ENCODE data around the gene C3orf49. TPM values are rescaled to one million over a fixed set of nuclear protein-coding genes. Genes with fewer than 3 reads are reported as not detected.

The C3orf49 gene
- total RNA-seq, 1 experiment from 2014 or later = not detected

DNA sequence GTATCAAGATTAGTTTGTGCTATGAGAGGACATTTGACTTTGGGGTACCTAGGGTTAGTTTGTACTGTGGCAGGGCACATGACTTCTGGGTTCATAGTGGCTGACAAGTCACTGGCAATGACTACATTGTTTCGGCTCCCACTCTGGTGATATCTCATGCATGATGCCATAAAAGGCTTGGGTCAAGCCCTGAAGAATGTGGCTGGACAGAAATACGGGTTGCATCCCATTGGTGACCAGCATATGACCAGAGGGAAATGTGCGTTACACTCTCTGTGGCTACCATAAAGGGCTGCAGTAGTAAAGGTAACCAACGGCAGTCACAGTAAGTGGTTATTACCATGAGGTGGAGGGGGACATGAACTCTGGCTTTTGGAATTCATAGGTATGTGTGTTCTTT lies 26.1 kb downstream of the C3orf49 start:
- in situ Hi-C loops (cut with HindIII; ENCODE audit: low pct_unique_long_range_greater_than_20kb, low sequenced_read_pairs) = no loop called here
- DNase-seq (ENCODE audit: low read depth) = no peak

DNA sequence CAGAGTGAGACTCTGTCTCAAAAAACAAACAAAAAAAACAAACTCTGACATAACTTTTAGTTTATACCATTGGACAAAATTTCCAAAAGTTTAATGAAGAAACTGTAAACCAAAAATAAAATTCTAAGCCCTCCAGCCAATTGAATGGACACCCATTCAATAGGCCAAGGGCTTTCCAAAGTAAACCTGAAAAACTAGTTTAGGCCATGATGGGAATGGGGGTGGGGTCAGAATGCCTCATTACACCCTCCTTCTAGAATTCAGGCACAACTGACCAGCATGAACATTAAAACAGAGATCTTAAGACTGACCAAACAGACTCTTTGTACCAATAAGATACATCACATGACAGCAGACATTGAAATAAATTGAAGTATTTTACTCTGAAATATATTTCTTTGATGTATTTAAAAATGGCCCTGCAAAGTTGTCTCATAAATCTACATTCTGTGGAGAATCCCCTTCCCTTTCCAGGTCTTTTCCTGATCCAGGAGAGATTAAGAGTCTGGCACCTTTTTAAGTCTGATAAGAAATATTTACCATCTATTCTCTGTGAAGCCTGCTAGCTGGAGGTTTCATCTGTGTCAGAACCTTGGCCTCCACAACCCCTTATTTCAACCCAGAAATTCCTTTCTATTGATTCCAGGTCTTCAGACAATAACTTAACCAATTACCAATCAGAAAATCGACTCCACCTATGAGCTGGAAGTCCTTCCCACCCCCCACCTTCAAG lies 28.8 kb downstream of the C3orf49 start:
- no peak for DNase-seq (ENCODE audit: low read depth)
- in situ Hi-C loops (cut with HindIII; ENCODE audit: low pct_unique_long_range_greater_than_20kb, low sequenced_read_pairs) = no loop called here

DNA sequence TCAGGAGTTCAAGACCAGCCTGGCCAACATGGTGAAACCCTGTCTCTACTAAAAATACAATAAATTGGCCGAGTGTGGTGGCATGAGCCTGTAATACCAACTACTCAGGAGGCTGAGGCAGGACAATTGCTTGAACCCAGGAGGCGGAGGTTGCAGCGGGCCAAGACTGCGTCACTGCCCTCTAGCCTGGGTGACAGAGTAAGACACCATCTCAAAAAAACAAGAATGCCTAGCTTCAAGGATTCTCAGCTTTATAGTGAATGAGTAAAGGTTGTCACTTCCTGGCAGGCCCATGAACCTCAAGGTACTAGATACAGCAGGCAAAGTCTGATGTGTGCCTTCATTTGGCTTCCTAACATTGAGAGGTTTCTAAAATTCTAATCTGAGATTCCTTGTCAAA lies 30.1 kb downstream of the C3orf49 start:
- no peak for DNase-seq (ENCODE audit: low read depth)
- in situ Hi-C loops (cut with HindIII; ENCODE audit: low pct_unique_long_range_greater_than_20kb, low sequenced_read_pairs) = no loop called here

GRCh38 chr3:63851287-63851686 lies 32.2 kb downstream of the C3orf49 start:
- no peak for DNase-seq (ENCODE audit: low read depth)
- in situ Hi-C loops (cut with HindIII; ENCODE audit: low pct_unique_long_range_greater_than_20kb, low sequenced_read_pairs) = no loop called here

DNA sequence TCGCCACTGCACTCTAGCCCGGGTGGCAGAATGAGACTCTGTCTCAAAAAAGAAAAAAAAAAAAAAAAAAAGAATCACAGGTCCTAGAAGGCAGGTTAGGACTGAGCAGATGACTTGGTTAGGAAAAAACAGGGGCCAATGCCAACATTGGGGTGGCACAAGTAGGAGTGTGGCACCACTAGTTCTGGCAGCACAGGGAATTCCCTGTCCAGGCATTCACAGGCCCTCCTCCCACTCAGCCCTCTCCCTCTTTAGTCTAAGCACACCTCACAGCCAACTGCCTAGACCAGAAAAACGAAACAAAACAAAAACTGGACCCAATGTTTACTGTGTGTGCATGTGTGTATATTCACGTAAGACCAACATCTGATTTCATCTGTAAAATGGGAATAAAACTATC lies 34.0 kb downstream of the C3orf49 start:
- no peak for DNase-seq (ENCODE audit: low read depth)
- in situ Hi-C loops (cut with HindIII; ENCODE audit: low pct_unique_long_range_greater_than_20kb, low sequenced_read_pairs) = no loop called here

DNA sequence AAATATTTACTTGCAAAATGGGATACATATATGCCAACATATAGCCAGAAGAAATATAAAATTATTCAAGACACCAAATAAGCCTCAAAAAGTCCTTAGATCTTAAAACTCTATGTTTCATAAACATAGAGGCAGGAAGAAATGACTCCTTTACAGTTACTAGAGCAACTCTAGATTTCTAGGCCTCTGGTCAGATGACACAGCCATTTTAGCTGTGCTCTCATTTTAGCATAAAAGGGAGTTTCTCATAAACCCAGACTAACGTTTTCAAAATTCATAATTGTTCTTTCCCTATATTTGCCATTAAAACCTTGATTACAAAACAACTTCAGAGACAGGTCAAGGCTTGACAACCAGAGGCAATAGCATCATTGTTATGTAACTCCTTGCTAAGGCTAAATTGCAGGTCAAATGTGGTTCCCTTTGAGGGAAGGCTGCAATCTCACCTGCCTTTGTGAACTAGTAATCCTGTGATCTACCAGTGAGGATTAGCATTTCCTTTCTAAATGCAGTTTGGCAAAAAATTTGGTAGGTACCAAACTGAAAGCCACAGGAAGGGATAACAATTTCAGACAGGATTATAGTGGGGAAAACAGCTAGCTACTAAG lies 36.3 kb downstream of the C3orf49 start:
- in situ Hi-C loops (cut with HindIII; ENCODE audit: low pct_unique_long_range_greater_than_20kb, low sequenced_read_pairs) = no loop called here
- no peak for DNase-seq (ENCODE audit: low read depth)

DNA sequence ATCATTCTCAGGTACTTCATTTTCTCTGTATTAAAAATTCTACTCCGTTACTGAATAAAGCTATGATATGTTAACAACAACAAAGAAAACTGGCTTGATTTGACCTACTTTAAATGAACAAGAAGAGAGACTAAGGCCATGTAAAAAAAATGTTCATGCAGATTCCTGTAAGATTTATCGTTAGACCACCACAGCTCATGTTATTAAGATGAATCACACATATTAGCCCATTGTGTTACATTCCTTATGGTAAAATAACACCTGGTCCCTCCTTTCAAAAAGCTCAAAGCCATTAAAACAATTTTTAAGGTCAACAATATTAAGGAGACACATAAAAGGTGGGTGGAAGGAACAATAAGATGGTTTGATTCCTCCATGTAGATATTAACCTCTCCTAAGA lies 38.2 kb downstream of the C3orf49 start:
- in situ Hi-C loops (cut with HindIII; ENCODE audit: low pct_unique_long_range_greater_than_20kb, low sequenced_read_pairs) = no loop called here
- no peak for DNase-seq (ENCODE audit: low read depth)

GRCh38 chr3:63860776-63861175 lies 41.7 kb downstream of the C3orf49 start:
- no peak for DNase-seq (ENCODE audit: low read depth)
- in situ Hi-C loops (cut with HindIII; ENCODE audit: low pct_unique_long_range_greater_than_20kb, low sequenced_read_pairs) = no loop called here

- no peak for DNase-seq (ENCODE audit: low read depth)
- in situ Hi-C loops (cut with HindIII; ENCODE audit: low pct_unique_long_range_greater_than_20kb, low sequenced_read_pairs) = no loop called here
These were observed 42.2 kb downstream of the C3orf49 start for GRCh38 chr3:63861306-63861705.

DNA sequence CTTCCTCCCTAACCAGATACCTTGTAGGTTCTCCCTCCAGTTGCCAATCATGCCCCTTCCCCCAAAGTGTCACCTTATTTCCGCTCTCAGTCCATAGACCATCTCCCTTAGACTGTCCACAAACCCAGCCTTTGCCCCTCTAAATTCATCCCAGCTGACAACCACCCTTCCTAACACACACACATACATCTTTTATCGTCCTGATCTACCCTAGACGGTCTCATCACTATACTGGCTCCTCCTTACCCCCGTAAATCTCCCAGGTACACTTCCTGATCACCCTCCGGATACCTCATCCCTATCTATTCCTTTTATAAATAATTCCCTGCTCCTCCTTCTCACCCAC lies 43.7 kb downstream of the C3orf49 start:
- in situ Hi-C loops (cut with HindIII; ENCODE audit: low pct_unique_long_range_greater_than_20kb, low sequenced_read_pairs) = no loop called here
- DNase-seq (ENCODE audit: low read depth) = peak; percentile 17

GRCh38 chr3:63863150-63864007 lies 44.3 kb downstream of the C3orf49 start, which contains the start of the genes ATXN7 and THOC7:
TSS of gene ATXN7 (plus strand) at chr3:63863867. CDS start at chr3:63912599, 48,732 bp downstream.
TSS of gene THOC7 (minus strand) at chr3:63863805. CDS start at chr3:63863790, 15 bp downstream.
- peak; percentile 44 for DNase-seq (ENCODE audit: low read depth)
- in situ Hi-C loops (cut with HindIII; ENCODE audit: low pct_unique_long_range_greater_than_20kb, low sequenced_read_pairs) = no loop called here

- peak; percentile 23 for DNase-seq (ENCODE audit: low read depth)
- in situ Hi-C loops (cut with HindIII; ENCODE audit: low pct_unique_long_range_greater_than_20kb, low sequenced_read_pairs) = no loop called here
These were observed 45.2 kb downstream of the C3orf49 start for GRCh38 chr3:63864008-63864964.

DNA sequence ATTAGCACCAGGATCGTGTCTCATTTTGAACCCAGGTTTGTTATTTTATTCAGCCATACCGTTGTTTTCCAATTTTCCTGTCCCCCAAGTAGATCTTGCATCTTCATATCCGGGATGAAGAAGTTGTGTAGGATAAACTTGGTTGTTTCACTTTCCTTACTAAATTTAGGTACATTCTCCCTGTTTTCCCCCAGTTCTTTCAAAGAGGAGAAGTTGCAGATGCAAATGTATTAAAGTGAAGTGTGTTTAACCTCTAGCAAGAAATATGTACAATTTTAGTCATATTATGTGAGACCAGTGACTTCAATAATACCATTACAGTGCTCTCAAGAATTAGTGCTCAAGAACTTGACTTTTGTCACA lies 45.8 kb downstream of the C3orf49 start:
- in situ Hi-C loops (cut with HindIII; ENCODE audit: low pct_unique_long_range_greater_than_20kb, low sequenced_read_pairs) = no loop called here
- no peak for DNase-seq (ENCODE audit: low read depth)

DNA sequence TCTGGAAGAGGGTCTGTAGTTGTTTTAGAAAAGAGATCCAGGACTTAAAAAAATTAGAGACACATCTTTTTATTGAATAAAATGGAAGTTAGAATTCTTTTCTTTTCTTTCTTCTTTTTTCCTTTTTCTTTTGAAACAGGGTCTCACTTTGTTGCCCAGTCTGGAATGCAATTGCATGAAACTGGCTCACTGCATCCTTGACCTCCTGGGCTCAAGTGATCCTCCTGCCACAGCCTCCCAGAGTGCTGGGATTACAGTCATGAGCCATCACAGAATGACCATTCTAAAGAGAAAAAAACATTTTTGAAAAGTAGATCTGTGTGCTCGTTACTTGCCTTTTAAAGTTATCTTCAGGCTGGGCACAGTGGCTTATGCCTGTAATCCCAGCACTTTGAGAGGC lies 48.1 kb downstream of the C3orf49 start:
- in situ Hi-C loops (cut with HindIII; ENCODE audit: low pct_unique_long_range_greater_than_20kb, low sequenced_read_pairs) = no loop called here
- no peak for DNase-seq (ENCODE audit: low read depth)

DNA sequence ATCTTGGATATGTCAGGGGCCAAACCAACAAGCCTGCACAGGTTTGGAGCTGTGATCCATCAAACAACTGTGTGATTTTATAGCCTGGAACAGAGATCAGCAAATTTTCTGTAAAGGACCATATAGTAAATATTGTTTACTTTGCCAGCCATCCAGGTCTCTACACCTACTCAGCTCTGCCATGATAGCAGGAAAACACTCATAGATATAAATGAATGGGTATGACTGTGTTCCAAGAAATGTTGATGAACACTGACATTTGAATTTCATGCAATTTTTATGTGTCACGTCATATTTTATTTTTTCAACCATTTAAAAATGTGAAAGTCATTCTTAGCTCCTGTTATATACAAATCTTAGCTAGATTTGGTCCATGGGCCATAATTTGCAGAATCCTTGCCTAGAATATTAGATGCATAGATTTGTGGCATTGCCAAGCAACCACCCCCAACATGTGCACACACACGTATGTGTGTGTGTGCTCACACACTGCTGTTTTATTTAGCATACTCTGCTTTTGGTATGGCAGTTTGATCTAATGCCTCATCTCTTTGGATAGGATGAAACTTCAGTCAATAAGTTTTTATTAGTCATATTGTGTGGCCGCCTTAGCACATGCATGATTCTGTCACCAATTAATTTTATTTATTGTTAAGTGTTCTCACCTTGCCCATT lies 51.0 kb downstream of the C3orf49 start:
- no peak for DNase-seq (ENCODE audit: low read depth)
- in situ Hi-C loops (cut with HindIII; ENCODE audit: low pct_unique_long_range_greater_than_20kb, low sequenced_read_pairs) = no loop called here

GRCh38 chr3:63870615-63871005 lies 51.5 kb downstream of the C3orf49 start:
- no peak for DNase-seq (ENCODE audit: low read depth)
- in situ Hi-C loops (cut with HindIII; ENCODE audit: low pct_unique_long_range_greater_than_20kb, low sequenced_read_pairs) = no loop called here

- in situ Hi-C loops (cut with HindIII; ENCODE audit: low pct_unique_long_range_greater_than_20kb, low sequenced_read_pairs) = no loop called here
- no peak for DNase-seq (ENCODE audit: low read depth)
These were observed 53.2 kb downstream of the C3orf49 start for GRCh38 chr3:63872135-63872924.

Data from Caki2 (cell line).